GM23248 (cell line): Measurements from ENCODE around the gene PLEKHA5. TPM values are rescaled to one million over a fixed set of nuclear protein-coding genes. Genes with fewer than 3 reads are reported as not detected.

Experiments used
- DNase-seq: peaks from one replicate; pipeline ENCODE4 v3.0.0-alpha.2; 2015
- H2AFZ ChIP-seq: fragments of 200-600 bp; sonication (generic); 2 replicates; pipeline ENCODE4 v1.6.1; 2016; ENCODE audit warnings: antibody characterized with exemption
- H3F3A ChIP-seq: fragments of 200-600 bp; sonication (generic); 2 replicates; pipeline ENCODE4 v1.6.1; 2016; ENCODE audit warnings: mild to moderate bottlenecking, antibody characterized with exemption, mixed run types; ENCODE audit not compliant: insufficient read depth
- H3K27ac ChIP-seq: fragments of 200-600 bp; sonication (generic); 2 replicates; pipeline ENCODE4 v1.5.1; 2016; ENCODE audit warnings: mild to moderate bottlenecking
- H3K27me3 ChIP-seq: fragments of 200-600 bp; sonication (generic); replicated peaks from 2 replicates; pipeline ENCODE4 v1.6.1; 2016; ENCODE audit warnings: mild to moderate bottlenecking; ENCODE audit not compliant: insufficient read depth
- H3K36me3 ChIP-seq: fragments of 200-600 bp; sonication (generic); 2 replicates; pipeline ENCODE4 v1.6.1; 2016; ENCODE audit warnings: low read depth, mild to moderate bottlenecking
- H3K4me1 ChIP-seq: fragments of 200-600 bp; sonication (generic); 2 replicates; pipeline ENCODE4 v1.6.1; 2016; ENCODE audit warnings: mild to moderate bottlenecking; ENCODE audit not compliant: insufficient read depth
- H3K4me2 ChIP-seq: fragments of 200-600 bp; sonication (generic); one replicate; pipeline ENCODE4 v1.6.1; 2016; ENCODE audit warnings: mild to moderate bottlenecking; ENCODE audit not compliant: unreplicated experiment
- H3K4me3 ChIP-seq: fragments of 200-600 bp; sonication (generic); 2 replicates; pipeline ENCODE4 v1.5.1; 2016; ENCODE audit warnings: mild to moderate bottlenecking
- H3K79me2 ChIP-seq: fragments of 200-600 bp; sonication (generic); 2 replicates; pipeline ENCODE4 v1.6.1; 2016; ENCODE audit warnings: mild to moderate bottlenecking; ENCODE audit not compliant: insufficient read depth
- H3K9ac ChIP-seq: fragments of 200-600 bp; sonication (generic); 2 replicates; pipeline ENCODE4 v1.6.1; 2016; ENCODE audit warnings: mild to moderate bottlenecking
- H3K9me2 ChIP-seq: fragments of 200-600 bp; sonication (generic); 2 replicates; pipeline ENCODE4 v1.6.1; 2016; ENCODE audit warnings: mixed run types, mild to moderate bottlenecking, moderate library complexity; ENCODE audit not compliant: insufficient read depth
- H3K9me3 ChIP-seq: fragments of 200-600 bp; sonication (generic); one replicate; pipeline ENCODE4 v1.6.1; 2017; ENCODE audit warnings: low read depth
- H4K20me1 ChIP-seq: fragments of 200-600 bp; sonication (generic); 2 replicates; pipeline ENCODE4 v1.6.0; 2016; ENCODE audit not compliant: insufficient read depth
- EZH2 ChIP-seq: fragments of 200-600 bp; sonication (generic); IDR thresholded peaks from 2 replicates; pipeline ENCODE4 v1.6.1; 2018; ENCODE audit warnings: antibody characterized with exemption, mild to moderate bottlenecking; ENCODE audit not compliant: insufficient read depth, poor library complexity, severe bottlenecking
- EZH2phosphoT487 ChIP-seq: fragments of 200-600 bp; sonication (generic); IDR thresholded peaks from 2 replicates; pipeline ENCODE4 v1.6.1; 2018; ENCODE audit warnings: antibody characterized with exemption, moderate library complexity, mild to moderate bottlenecking, low read depth; ENCODE audit not compliant: insufficient read depth
- WGBS, 2 experiments: methylation state at CpG; one replicate each; pipeline ENCODE4 v1.1.6; 2015 to 2017; ENCODE audit warnings: low lambda C conversion rate in 2 of 2, low coverage in 1 of 2; ENCODE audit errors: missing lambda C conversion rate in 2 of 2; 5-methylcytosine and 5-hydroxymethylcytosine counted together
- in situ Hi-C: fragments of 300-500 bp; cut with MboI; formaldehyde crosslinking; loops from 2 replicates; pipeline ENCODE4 v1.15.0; 2020
- polyA plus RNA-seq: library from polyadenylated mRNA; unstranded; fragments of >200 nt; fragmentation: Nextera tagmentation; extraction: Ambion mirVana; gene quantifications from 2 replicates; pipeline ENCODE4 v1.2.1, GENCODE V29; 2016
- small RNA-seq: library from RNA; depleted of rRNA; stranded (forward); fragments of <200 nt; gene quantifications from one replicate; pipeline ENCODE3, GENCODE V24; 2014; ENCODE audit warnings: low read depth, low replicate concordance
- total RNA-seq: library from RNA; depleted of rRNA; stranded (reverse); fragments of >200 nt; shearing (Covaris generic); gene quantifications from 2 replicates; pipeline ENCODE4 v1.2.3, GENCODE V29; 2014

The PLEKHA5 gene
- total and polyA plus RNA-seq, 2 experiments from 2014 or later, result 10.0 to 12.1 TPM

DNA sequence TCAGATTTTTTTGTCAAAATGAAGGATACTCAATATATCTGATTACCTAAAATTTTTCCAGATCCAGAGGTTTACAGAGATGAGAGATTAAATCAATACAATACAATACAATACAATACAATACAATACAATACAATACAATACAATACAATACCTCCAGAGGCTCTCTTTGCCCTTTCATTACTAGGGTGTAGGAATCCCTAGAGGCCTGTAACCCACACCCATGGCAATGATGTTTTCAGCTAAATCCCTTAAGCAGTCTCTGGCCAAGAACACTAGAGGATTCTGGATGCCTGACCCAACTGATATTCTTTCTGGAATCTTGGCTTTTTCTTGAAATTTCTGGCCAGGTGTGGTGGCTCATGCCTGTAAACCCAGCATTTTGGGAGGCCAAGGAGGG, 286.0 kb downstream of the PLEKHA5 start:
- DNase-seq, result no peak
- no peaks in the 10 kb centered on the region for H3K9me2 ChIP-seq
- H3K9ac ChIP-seq, result no peak overlapping the region
- no peaks in the 10 kb centered on the region for H3K4me1 ChIP-seq
- TF ChIP-seq EZH2phosphoT487 (no peak), EZH2 (no peak)
- no peak overlapping the region for H3K27ac ChIP-seq
- H3K4me2 ChIP-seq, result no peak overlapping the region
- no peaks in the 10 kb centered on the region for H3K36me3 ChIP-seq
- H3K79me2 ChIP-seq, result no peaks in the 10 kb centered on the region
- no peak overlapping the region for H2AFZ ChIP-seq
- H3K27me3 ChIP-seq, result no peaks in the 10 kb centered on the region
- in situ Hi-C loops, result no loop called here
- H3K4me3 ChIP-seq, result no peak overlapping the region
- H3F3A ChIP-seq, result no peaks in the 10 kb centered on the region
- no peaks in the 10 kb centered on the region for H4K20me1 ChIP-seq
- H3K9me3 ChIP-seq, result no peaks in the 10 kb centered on the region

DNA sequence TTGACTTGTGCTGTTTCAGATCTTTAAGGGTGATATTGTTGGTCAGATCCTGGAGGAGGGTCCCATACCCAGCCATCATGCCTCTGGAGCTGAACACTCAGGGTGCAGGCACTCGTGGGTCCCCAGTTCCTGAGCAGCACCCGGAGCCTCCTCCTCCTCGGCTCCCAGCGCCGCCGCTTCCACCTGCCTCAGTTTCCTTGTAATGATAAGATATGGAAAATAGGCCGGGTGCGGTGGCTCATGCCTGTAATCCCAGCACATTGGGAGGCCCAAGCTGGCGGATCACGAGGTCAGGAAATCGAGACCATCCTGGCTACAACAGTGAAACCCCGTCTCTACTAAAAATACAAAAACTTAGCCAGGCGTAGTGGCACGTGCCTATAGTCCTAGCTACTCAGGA, 289.6 kb downstream of the PLEKHA5 start:
- Histone ChIP-seq H3F3A (no peaks in the 10 kb centered on the region), H3K4me2 (no peak overlapping the region), H3K9me2 (no peaks in the 10 kb centered on the region), H3K36me3 (no peaks in the 10 kb centered on the region), H2AFZ (no peak overlapping the region), H3K4me3 (no peak overlapping the region), H4K20me1 (no peaks in the 10 kb centered on the region), H3K27me3 (no peaks in the 10 kb centered on the region), H3K79me2 (no peaks in the 10 kb centered on the region), H3K9ac (no peak overlapping the region), H3K4me1 (no peaks in the 10 kb centered on the region), H3K27ac (no peak overlapping the region), H3K9me3 (no peaks in the 10 kb centered on the region)
- DNase-seq, result no peak
- TF ChIP-seq EZH2, result no peak
- no peak for TF ChIP-seq EZH2phosphoT487
- in situ Hi-C loops, result no loop called here
- 90 to 93% methylated on average over 13 to 14 of the region's 14 CpGs for WGBS, 2 experiments

DNA sequence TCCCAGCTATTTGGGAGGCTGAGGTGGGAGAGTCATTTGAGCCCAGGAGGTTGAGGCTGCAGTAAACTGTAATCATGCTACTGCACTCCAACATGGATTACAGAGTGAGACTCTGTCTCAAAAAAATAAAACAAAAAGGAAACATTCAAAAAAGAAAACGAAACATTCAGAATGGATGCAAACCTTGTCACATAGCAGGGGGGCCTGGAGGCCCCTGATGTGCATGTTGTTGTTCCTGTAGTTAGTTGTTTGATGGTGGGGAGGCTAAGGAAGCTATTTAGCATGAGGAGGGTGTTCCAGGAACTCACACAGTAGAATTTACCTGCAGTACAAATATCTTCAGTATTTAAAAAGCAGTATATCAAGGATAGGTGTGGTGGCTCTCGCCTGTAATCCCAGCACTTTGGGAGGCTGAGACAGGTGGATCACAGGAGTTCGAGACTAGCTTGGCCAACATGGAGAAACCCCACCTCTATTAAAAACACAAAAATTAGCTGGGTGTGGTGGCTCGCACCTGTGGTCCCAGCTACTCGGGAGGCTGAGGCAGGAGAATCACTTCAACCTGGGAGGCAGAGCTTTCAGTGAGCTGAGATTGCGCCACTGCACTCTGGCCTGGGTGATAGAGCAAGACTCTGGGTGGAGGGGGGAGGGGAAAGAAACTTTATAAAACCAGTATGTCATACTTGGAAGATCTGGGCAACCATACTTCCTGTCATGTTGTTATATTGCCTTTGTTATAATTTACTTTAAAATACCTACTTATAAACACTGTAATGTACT, 292.2 kb downstream of the PLEKHA5 start:
- Histone ChIP-seq H3K27me3 (no peaks in the 10 kb centered on the region), H3K4me3 (no peak overlapping the region), H3K79me2 (no peaks in the 10 kb centered on the region), H2AFZ (no peak overlapping the region), H3K9me2 (no peaks in the 10 kb centered on the region), H3K4me2 (no peak overlapping the region), H4K20me1 (no peaks in the 10 kb centered on the region), H3K9ac (no peak overlapping the region), H3K27ac (no peak overlapping the region), H3F3A (no peaks in the 10 kb centered on the region), H3K9me3 (no peaks in the 10 kb centered on the region), H3K36me3 (no peaks in the 10 kb centered on the region), H3K4me1 (no peaks in the 10 kb centered on the region)
- DNase-seq, result no peak
- TF ChIP-seq EZH2phosphoT487 (no peak), EZH2 (no peak)
- 58 to 64% methylated on average over 6 of the region's 6 CpGs for WGBS, 2 experiments
- in situ Hi-C loops, result no loop called here

DNA sequence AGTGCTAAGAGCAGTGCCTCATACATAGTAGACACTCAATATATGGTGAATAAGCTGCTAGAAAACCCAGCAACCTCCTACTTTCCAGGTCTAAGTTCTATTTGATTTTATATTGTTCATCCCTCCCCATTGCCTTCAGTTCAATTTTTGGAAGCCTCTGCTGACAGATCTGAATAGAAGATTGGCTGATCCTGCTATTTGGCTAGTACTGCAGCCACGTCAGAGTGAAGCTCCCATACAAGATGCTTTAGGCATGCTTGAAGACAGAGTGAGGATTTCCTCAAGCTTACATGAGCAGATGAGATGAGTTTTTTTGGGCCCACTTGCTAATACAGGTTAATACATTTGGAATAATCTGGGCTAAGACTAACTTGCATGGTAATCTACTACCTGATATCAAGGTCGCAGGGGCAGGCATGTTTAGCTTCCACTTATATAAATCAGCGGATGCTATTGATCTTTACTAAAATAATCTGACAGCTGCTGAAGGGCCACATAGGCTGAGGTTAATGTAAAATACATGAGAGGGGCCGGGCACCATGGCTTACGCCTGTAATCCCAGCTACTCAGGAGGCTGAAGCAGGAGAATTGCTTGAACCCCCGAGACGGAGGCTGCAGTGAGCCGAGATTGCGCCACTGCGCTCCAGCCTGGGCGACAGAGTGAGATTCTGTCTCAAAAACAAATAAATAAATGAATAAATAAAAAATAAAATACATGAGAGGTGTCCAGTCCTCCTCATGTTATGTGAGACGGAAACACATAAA, 293.8 kb downstream of the PLEKHA5 start:
- Histone ChIP-seq H3K79me2 (no peaks in the 10 kb centered on the region), H3K27ac (no peak overlapping the region), H3K4me3 (no peak overlapping the region), H3K9me3 (no peaks in the 10 kb centered on the region), H4K20me1 (no peaks in the 10 kb centered on the region), H3K27me3 (no peaks in the 10 kb centered on the region), H3F3A (no peaks in the 10 kb centered on the region), H2AFZ (no peak overlapping the region), H3K4me2 (no peak overlapping the region), H3K9me2 (no peaks in the 10 kb centered on the region), H3K36me3 (no peaks in the 10 kb centered on the region), H3K4me1 (no peaks in the 10 kb centered on the region), H3K9ac (no peak overlapping the region)
- TF ChIP-seq EZH2, result no peak
- no peak for DNase-seq
- 79% methylated on average over 12 of the region's 12 CpGs for WGBS, 2 experiments
- in situ Hi-C loops, result no loop called here

Small RNA genes lying within 50 kb of the gene (small RNA-seq; reads per million reads assigned to genes)
- gene AC091805.2 (not detected), gene RN7SL67P (not detected)
